Measurements from ENCODE around the gene SLC1A7.

DNA sequence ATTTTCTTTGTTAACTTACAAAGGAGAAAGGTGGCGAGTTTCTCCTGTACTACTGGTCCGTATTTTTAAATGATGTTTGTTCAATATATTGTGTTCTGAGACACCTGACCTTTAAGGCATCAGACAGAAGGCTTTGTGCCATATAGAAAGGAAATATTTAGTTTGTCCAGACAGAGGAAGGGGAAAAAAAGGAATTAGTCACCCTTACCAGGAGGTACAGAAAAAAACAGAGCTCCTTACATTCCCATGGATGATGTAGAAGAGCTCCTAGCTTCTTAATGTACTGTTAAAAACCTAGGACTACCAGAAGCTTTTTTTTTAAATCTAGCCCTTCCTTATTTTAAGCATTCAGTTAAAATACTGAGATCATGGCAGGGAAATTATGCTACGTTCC lies 92.9 kb downstream of the SLC1A7 start:
- TF ChIP-seq, protein P1, sequence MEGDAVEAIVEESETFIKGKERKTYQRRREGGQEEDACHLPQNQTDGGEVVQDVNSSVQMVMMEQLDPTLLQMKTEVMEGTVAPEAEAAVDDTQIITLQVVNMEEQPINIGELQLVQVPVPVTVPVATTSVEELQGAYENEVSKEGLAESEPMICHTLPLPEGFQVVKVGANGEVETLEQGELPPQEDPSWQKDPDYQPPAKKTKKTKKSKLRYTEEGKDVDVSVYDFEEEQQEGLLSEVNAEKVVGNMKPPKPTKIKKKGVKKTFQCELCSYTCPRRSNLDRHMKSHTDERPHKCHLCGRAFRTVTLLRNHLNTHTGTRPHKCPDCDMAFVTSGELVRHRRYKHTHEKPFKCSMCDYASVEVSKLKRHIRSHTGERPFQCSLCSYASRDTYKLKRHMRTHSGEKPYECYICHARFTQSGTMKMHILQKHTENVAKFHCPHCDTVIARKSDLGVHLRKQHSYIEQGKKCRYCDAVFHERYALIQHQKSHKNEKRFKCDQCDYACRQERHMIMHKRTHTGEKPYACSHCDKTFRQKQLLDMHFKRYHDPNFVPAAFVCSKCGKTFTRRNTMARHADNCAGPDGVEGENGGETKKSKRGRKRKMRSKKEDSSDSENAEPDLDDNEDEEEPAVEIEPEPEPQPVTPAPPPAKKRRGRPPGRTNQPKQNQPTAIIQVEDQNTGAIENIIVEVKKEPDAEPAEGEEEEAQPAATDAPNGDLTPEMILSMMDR (IDR thresholded peaks at IDR 0.05; ENCODE audit: poor library complexity, severe bottlenecking): no peak
- no peak for TF ChIP-seq POLR2AphosphoS5 (IDR thresholded peaks at IDR 0.05)
- no peak for TF ChIP-seq EZH2 (IDR thresholded peaks at IDR 0.05; ENCODE audit: borderline replicate concordance, insufficient read depth, low read length, poor library complexity, severe bottlenecking)
